ENCODE results near the gene PHF12. TPM values are rescaled to one million over a fixed set of nuclear protein-coding genes. Genes with fewer than 3 reads are reported as not detected.
"Not testable (repeated sequence)": the region's sequence is repeated elsewhere in the genome, so short reads cannot be mapped to it uniquely, and the experiment has no call there.

Gene PHF12
- total RNA-seq, 6 experiments from 2014 or later = 26.4 to 33.6 (median 29.8) TPM

DNA sequence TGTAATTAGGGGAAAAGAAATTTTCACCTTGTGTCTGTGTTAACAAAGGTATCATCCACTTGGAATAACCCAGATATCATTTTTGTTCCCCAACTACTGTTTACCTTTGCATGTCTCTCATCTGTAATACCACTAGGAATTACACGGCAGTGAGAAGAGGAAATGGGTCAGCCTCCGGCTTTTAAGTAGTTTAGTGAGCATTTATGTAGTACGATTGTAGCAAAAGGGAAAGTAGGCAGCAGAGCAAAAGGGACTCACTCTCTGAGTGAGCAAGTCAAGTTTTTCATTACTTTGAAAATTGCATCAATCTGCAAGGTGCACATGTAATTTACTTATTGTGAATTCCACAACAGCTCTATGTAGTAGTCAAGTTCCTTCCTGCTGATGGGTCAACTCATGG lies 11.2 kb downstream of the PHF12 start:
- H3K4me3 Mint-ChIP-seq = no peak overlapping the region
- no peaks in the 10 kb centered on the region; the same call in 1 of the 2 replicates for H3K27me3 Mint-ChIP-seq (ENCODE audit: insufficient read depth)
- no peaks in the 10 kb centered on the region for H3K9me3 Mint-ChIP-seq
- peaks cover 68% of the 10 kb centered on the region for H3K4me1 Mint-ChIP-seq (ENCODE audit: low read depth)
- H3K36me3 Mint-ChIP-seq (ENCODE audit: low read depth) = peaks cover 15% of the 10 kb centered on the region
- TF ChIP-seq CTCF (IDR thresholded peaks at IDR 0.05) = no peak
- no peak overlapping the region; the same call in 1 of the 2 replicates for H3K27ac Mint-ChIP-seq
- DNase-seq = no peak

GRCh38 chr17:28938552-28938951 lies 12.8 kb downstream of the PHF12 start:
- Mint-ChIP-seq H3K27me3 (ENCODE audit: insufficient read depth) (no peaks in the 10 kb centered on the region; the same call in 1 of the 2 replicates), H3K36me3 (ENCODE audit: low read depth) (peaks cover 15% of the 10 kb centered on the region), H3K4me1 (ENCODE audit: low read depth) (peaks cover 62% of the 10 kb centered on the region), H3K9me3 (no peaks in the 10 kb centered on the region), H3K27ac (peak overlapping the region; percentile 30), H3K4me3 (no peak overlapping the region)
- DNase-seq = no peak
- no peak for TF ChIP-seq CTCF (IDR thresholded peaks at IDR 0.05)

DNA sequence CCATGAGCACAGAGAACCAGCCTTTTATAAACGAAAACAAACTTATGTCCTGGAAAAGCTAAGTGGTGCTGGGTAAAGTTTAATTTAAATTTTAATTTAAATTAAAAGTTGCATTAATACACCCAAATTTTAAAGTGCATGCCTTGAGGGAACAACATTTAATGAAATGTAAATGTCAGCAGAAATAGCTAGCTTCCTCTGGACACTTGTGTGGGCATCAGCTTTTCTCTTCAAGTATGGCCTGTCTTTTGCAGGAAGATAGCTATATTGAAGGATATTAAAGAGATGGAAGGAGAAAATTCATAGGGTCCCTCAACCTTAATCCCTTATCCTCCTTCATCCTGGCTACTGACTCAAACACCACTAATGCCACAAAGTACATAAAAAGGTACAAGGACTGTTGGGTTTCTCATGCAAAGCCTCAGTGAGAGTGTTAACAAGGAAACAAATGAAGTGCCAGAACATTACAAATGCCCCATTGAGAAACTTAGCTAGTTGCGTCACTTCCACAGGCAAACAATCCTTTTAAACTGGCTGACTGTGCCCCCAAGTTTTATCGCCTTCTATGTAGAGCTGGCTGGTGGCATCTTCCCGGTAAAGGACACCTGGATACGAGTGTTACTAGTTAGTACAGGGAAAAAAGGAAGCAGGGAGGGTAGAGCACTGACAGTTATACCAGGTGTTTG lies 14.1 kb downstream of the PHF12 start:
- Mint-ChIP-seq H3K4me1 (ENCODE audit: low read depth) (peaks cover 61% of the 10 kb centered on the region), H3K27ac (no peak overlapping the region), H3K4me3 (no peak overlapping the region), H3K9me3 (no peaks in the 10 kb centered on the region), H3K27me3 (ENCODE audit: insufficient read depth) (no peaks in the 10 kb centered on the region; the same call in 1 of the 2 replicates), H3K36me3 (ENCODE audit: low read depth) (peaks cover 13% of the 10 kb centered on the region; the same call in 1 of the 2 replicates)
- DNase-seq = no peak
- no peak for TF ChIP-seq CTCF (IDR thresholded peaks at IDR 0.05)

- Mint-ChIP-seq H3K36me3 (ENCODE audit: low read depth) (peaks cover 13% of the 10 kb centered on the region; the same call in 1 of the 2 replicates), H3K9me3 (no peaks in the 10 kb centered on the region), H3K4me3 (no peak overlapping the region), H3K27ac (no peak overlapping the region), H3K27me3 (ENCODE audit: insufficient read depth) (no peaks in the 10 kb centered on the region; the same call in 1 of the 2 replicates), H3K4me1 (ENCODE audit: low read depth) (peaks cover 61% of the 10 kb centered on the region)
- no peak for TF ChIP-seq CTCF (IDR thresholded peaks at IDR 0.05)
- no peak for DNase-seq
Observed at GRCh38 chr17:28935744-28936460, 15.4 kb downstream of the PHF12 start.

GRCh38 chr17:28934508-28934907 lies 16.8 kb downstream of the PHF12 start:
- not testable (repeated sequence) for H3K27me3 Mint-ChIP-seq (ENCODE audit: insufficient read depth); H3K4me3 Mint-ChIP-seq; H3K9me3 Mint-ChIP-seq; DNase-seq
- peak overlapping the region; percentile 8; the same call in 1 of the 2 replicates for H3K27ac Mint-ChIP-seq
- peaks cover 22% of the 10 kb centered on the region for H3K36me3 Mint-ChIP-seq (ENCODE audit: low read depth)
- peaks cover 57% of the 10 kb centered on the region for H3K4me1 Mint-ChIP-seq (ENCODE audit: low read depth)

GRCh38 chr17:28929787-28930186 lies 21.5 kb downstream of the PHF12 start:
- Mint-ChIP-seq H3K27ac (no peak overlapping the region), H3K36me3 (ENCODE audit: low read depth) (peaks cover 37% of the 10 kb centered on the region), H3K9me3 (peaks cover 15% of the 10 kb centered on the region), H3K27me3 (ENCODE audit: insufficient read depth) (peaks cover 3% of the 10 kb centered on the region), H3K4me3 (no peak overlapping the region), H3K4me1 (ENCODE audit: low read depth) (peaks cover 43% of the 10 kb centered on the region)
- no peak for DNase-seq
- no peak for TF ChIP-seq CTCF (IDR thresholded peaks at IDR 0.05)
